Posterior vena cava (tissue), 2 donors: ENCODE measurements around the gene CDH5. TPM values are rescaled to one million over a fixed set of nuclear protein-coding genes. Genes with fewer than 3 reads are reported as not detected.

Source experiments
- DNase-seq: peaks from one replicate; pipeline ENCODE4 v3.0.0-alpha.2; 2020; ENCODE audit warnings: low spot score
- intact Hi-C, 2 donors: fragments of 100-400 bp; cut with DNase I; formaldehyde crosslinking; loops; one replicate each; pipeline versions ENCODE4 v1.14.1 to v1.14.2; 2022 to 2023
- total RNA-seq, 2 donors: library from RNA; stranded (reverse); fragmentation: NEBNext Ultra II Directional; extraction: Animal tissue kit (Norgen Biotek cat#: 25700); gene quantifications; one replicate each; pipeline ENCODE4 v1.2.1, GENCODE V29; 2021
- donor health status: DM: yes; HTN: yes; CAD: no.
- donor health status: DM: yes; HTN: yes; CAD: no.

Gene CDH5
- total RNA-seq, 2 donors from 2014 or later: 43.1 to 50.2 TPM

GRCh38 chr16:66403531-66404145 is 37.1 kb downstream of the CDH5 start:
- no peak for DNase-seq
- intact Hi-C loops: no loop called here

GRCh38 chr16:66405057-66405783 is 38.7 kb downstream of the CDH5 start:
- DNase-seq: no peak
- intact Hi-C loops: loop anchor here in 1 of 2 donors (5.0 kb wide), 2 partner anchors 77 to 202 kb away; no protein-coding TSS in a partner anchor

- intact Hi-C loops: loop anchor here in 1 of 2 donors (5.0 kb wide), 2 partner anchors 76 to 201 kb away; no protein-coding TSS in a partner anchor
- peak; percentile 96 for DNase-seq
Measured at GRCh38 chr16:66406534-66407221, 40.2 kb downstream of the CDH5 start.

- DNase-seq: no peak
- intact Hi-C loops: loop anchor here in 1 of 2 donors (5.0 kb wide), 2 partner anchors 74 to 199 kb away; no protein-coding TSS in a partner anchor
Measured at GRCh38 chr16:66408163-66409048, 41.9 kb downstream of the CDH5 start.

GRCh38 chr16:66409156-66409555 is 42.7 kb downstream of the CDH5 start:
- intact Hi-C loops: loop anchor here in 1 of 2 donors (5.0 kb wide), 2 partner anchors 73 to 198 kb away; no protein-coding TSS in a partner anchor
- DNase-seq: no peak

- DNase-seq: no peak
- intact Hi-C loops: loop anchor here in 1 of 2 donors (10.0 kb wide), 1 partner anchor 57 kb away; no protein-coding TSS in a partner anchor
Measured at GRCh38 chr16:66412182-66412581, 45.7 kb downstream of the CDH5 start.

- no peak for DNase-seq
- intact Hi-C loops: loop anchor here in 1 of 2 donors (5.0 to 10.0 kb wide), 2 partner anchors 60 to 192 kb away; no protein-coding TSS in a partner anchor
Measured at GRCh38 chr16:66414891-66415290, 48.4 kb downstream of the CDH5 start.

- intact Hi-C loops: loop anchor here in 1 of 2 donors (5.0 to 10.0 kb wide), 2 partner anchors 61 to 191 kb away; no protein-coding TSS in a partner anchor
- no peak for DNase-seq
Measured at GRCh38 chr16:66416136-66416535, 49.6 kb downstream of the CDH5 start.

GRCh38 chr16:66416939-66417700 is 50.6 kb downstream of the CDH5 start:
- intact Hi-C loops: loop anchor here in 1 of 2 donors (5.0 to 10.0 kb wide), 2 partner anchors 62 to 190 kb away; no protein-coding TSS in a partner anchor
- no peak for DNase-seq

GRCh38 chr16:66418165-66418962 is 51.9 kb downstream of the CDH5 start:
- DNase-seq: no peak
- intact Hi-C loops: loop anchor here in 1 of 2 donors (5.0 to 10.0 kb wide), 2 partner anchors 64 to 189 kb away; no protein-coding TSS in a partner anchor

- intact Hi-C loops: loop anchor here in 1 of 2 donors (5.0 to 10.0 kb wide), 2 partner anchors 65 to 188 kb away; no protein-coding TSS in a partner anchor
- no peak for DNase-seq
Measured at GRCh38 chr16:66419527-66419926, 53.0 kb downstream of the CDH5 start.

- intact Hi-C loops: no loop called here
Measured at GRCh38 chr16:66420396-66420795, 53.9 kb downstream of the CDH5 start.

GRCh38 chr16:66421891-66422290 is 55.4 kb downstream of the CDH5 start:
- DNase-seq: no peak
- intact Hi-C loops: no loop called here

More at GRCh38 chr16:66420396-66420795, 53.9 kb downstream of the CDH5 start:
- DNase-seq: no peak

GRCh38 chr16:66422366-66422765 is 55.9 kb downstream of the CDH5 start:
- intact Hi-C loops: no loop called here
- no peak for DNase-seq

- no peak for DNase-seq
- intact Hi-C loops: no loop called here
Measured at GRCh38 chr16:66423177-66423576, 56.7 kb downstream of the CDH5 start.

GRCh38 chr16:66425651-66426050 is 59.2 kb downstream of the CDH5 start:
- no peak for DNase-seq
- intact Hi-C loops: loop anchor here in 1 of 2 donors (2.0 kb wide), 1 partner anchor 447 kb away; no protein-coding TSS in a partner anchor
